DND-41 (cell line): ENCODE data around the gene CCSER2.

Source experiments
- CTCF ChIP-seq: IDR thresholded peaks from 2 replicates; pipeline ENCODE4 v1.5.1; 2012; ENCODE audit warnings: borderline replicate concordance, low read length, moderate library complexity, mild to moderate bottlenecking; ENCODE audit not compliant: poor library complexity, severe bottlenecking; ENCODE audit errors: extremely low read depth
- EZH2 ChIP-seq: IDR thresholded peaks from 3 replicates; pipeline ENCODE4 v1.6.1; 2012; ENCODE audit warnings: borderline replicate concordance, low read depth, mild to moderate bottlenecking, moderate library complexity, low read length, inconsistent platforms; ENCODE audit not compliant: severe bottlenecking

- no peak for TF ChIP-seq CTCF
- TF ChIP-seq EZH2 = no peak
Observed at GRCh38 chr10:84478679-84479078, 150.3 kb downstream of the CCSER2 start.
